ENCODE data around the gene PRKG1.
"Not testable (repeated sequence)": the region's sequence is repeated elsewhere in the genome, so short reads cannot be mapped to it uniquely, and the experiment has no call there.

Gene PRKG1

DNA sequence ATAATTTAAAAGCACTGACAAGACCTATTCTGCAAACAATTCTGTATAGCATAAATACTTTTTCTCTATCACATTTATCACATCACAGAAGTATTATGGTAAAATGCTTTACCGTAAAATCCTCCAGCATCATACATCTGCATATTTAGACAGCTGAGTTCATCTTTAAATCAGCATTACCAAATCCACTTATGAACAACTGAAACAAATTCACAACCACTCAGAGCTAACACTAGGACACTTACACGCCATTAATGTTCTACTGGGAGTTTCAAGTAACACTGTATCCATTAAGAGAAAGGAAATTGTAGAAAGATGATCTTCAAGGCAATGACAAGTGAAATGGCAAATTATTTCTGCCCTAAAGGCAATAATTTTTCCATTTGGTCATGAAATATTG, 1134.1 kb downstream of the PRKG1 start:
- no peak for DNase-seq

DNA sequence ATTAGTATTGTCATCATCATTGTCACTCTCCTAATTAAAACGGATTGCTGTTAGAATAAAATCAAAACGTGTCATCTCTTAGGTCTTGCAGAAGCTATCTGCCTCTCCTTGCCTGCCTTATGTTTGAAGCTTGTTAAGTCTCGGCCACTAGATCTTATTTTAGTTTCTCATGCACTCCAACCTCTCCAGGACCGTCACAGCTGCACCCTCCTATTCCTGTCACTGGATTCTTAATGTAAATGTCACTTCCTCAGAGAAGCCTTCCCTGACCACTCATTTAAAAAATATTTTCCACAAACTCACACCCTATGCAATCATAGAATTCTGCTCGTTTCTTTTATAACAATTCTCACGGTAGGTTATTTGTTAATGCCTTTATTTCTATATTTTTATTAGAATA, 1135.9 kb downstream of the PRKG1 start:
- no peak for DNase-seq

DNA sequence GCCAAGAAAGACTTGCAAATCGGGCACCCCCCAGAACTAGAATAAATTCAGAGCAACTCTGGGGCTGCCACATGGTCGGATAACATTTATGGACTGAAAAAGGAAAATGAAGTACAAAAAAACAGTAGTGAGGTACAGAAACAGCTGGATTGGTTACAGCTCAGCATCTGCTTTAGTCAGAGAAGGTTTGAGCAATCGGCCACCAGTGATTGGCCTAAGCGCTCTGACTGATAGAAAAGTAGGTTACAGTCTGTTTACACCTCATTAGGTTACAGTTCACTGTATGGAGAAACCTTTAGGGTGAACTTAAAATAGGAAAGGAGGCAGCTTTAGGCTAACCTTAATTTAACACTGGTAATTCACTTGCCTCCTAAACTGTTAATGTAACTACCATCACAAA, 1137.8 kb downstream of the PRKG1 start:
- no peak for DNase-seq

DNA sequence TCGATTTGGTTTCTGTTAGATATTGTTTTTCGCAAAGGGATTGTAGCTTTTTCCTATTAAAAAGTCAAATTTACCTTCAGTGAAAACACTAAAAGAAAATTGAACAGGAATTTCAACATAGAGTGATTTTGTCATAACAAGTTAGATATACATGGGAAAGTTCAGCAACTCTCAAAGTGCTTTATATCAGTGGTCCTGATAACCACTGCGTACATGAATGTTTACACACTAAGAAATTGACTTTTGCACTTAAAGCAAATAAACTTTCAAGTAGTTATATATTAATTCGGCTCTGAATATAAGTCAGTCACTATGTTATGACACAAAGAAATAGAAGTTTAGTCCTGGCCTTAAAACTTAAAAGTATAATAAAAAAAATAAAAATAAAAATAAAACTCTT, 1138.5 kb downstream of the PRKG1 start:
- no peak for DNase-seq

DNA sequence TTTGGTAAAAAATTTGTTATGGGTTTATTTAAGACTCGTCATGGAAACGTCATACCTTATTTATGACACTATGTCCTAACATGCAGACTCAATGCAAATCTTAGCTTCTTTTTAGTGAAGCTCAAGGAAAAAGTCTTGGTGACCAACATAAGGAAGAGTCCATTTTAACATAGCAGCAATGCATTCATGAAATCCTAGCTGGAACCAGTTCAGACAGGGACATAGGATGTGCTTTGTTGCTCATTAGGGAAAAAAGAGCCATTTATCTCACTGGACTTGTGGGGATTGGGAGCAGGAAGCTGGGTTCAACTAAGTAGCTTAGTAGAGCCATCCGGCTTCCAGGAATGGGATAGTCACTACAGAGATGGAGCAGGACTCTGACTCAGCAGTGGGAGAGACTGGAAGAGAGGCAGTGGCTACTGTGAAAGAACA, 1139.0 kb downstream of the PRKG1 start:
- DNase-seq = peak; percentile 21

DNA sequence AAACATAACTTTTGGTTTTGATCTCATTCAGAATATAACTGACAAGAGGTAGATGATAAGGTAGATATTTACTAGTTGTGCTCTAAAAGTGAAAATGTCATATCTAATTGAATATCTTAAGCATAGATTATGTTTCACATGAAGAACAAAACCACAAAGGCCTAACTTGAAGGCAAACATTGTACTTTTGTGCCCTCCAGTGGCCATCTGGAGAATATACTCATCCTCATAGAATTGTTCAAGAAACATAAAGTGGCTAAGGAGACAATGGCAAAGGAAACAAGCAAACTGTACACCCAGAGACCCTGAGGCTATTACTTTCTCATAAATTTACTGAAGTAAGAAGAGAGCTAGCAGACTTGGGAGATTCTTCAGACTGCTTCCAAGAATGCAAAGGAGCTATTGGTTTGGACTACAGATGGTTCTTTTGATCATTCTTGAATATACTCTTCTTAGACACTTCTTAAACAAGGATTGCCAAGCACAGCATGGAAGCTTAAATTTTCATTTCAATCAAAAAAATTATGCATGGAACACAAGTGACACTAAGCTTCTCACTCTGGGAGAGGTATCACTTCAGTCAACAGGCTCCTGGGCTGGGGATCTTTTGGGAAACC, 1141.6 kb downstream of the PRKG1 start:
- DNase-seq = peak; percentile 70

DNA sequence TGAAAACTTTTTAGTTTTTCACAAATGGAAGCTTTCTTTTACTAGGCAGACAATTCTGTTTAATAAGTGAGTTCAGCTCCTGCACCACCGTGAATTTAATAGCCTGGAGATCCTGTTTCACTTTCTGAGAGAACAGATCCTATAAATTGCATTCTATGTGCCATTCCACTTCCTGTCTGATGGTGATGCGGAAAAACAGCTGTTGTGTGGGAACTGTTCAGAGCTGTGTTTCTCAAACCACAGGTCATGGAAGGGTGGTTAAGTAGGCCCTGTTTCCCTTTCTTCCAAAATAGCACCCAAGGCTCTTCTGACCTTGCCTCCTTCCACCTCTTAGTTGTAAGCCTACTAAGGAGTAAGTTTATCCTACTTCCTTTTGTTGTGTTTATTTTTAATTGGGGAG, 1142.6 kb downstream of the PRKG1 start:
- DNase-seq = peak; percentile 72

DNA sequence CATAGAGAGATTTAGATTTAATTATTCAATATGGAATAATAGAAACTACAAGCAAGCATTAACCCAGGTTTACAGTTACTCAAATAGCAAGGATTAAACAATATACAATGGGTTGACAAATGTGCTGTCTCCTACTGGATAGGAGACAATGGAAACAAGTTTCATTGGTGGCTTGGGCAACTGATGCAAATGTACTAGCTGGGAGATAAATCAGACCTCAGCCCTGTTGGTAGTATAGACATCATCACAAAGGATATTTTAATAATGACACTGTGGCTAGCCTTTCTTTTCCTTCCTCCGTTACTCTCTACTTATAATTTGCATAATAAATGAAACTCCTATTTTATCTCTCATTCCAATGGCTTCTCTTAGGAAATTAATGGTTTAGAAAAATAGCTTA, 1143.2 kb downstream of the PRKG1 start:
- DNase-seq = no peak

DNA sequence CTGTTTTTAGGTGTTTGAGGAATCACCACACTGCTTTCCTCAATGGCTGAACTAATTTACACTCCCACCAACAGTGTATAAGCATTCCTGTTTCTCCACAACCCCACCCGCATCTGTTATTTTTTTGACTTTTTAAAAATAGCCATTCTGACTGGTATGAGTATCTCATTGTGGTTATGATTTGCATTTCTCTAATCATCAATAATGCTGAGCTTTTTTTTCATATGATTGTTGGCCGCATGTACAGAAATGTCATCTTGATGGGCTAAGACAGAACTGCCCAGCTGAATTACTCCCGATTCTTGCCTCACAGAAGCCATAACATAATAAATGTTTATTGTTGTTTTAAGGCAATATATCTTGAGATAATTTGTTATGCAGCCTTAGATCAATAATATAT, 1146.7 kb downstream of the PRKG1 start:
- no peak for DNase-seq

DNA sequence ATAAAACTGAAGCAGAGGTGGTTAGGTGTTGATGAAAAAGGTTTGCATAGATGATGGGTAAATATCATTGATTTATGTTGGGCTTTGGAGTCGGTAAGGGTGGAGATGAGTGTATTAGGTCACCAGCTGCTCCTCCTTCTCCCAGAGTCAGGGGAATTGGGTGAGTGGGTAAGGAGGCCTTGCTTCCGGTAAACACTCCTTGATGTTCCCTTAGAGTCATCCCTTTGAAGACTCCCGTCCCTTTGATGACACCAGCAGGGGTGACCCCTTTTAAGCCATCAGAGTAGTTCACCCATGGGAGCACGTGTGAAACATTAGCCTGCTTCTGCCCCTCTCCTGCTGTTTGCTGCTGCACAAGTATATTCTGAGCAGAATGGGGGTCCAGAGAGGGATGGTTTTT, 1147.6 kb downstream of the PRKG1 start:
- no peak for DNase-seq

DNA sequence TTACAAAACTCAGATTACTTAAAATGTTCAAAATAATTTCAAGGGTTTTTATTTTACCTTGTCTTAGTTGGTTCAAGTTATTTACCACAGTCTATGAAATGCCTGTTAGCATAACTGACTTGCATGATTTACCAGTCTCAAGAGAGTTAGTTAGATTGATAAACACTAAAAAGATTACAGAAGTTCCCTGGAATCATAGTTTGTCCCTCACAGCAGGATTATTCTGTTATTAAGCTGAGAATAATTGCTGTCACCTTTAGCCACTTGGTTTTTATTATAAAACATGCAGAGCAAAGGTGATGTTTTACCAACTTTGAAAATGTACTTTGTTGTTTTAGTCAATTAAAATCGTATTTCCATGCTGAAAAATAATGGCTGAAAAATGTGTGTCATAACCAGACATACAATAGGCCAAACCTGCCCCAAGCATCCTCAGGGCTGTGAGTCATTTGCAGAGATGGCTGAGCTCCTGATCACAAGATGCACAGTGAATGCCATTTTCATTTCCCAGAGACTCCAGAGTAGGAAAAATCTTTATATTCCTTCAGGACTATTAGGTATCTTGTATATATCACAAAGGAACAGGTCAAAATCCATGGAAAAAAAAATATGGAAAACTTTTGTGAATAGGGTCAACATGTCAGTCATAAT, 1152.0 kb downstream of the PRKG1 start:
- no peak for DNase-seq

DNA sequence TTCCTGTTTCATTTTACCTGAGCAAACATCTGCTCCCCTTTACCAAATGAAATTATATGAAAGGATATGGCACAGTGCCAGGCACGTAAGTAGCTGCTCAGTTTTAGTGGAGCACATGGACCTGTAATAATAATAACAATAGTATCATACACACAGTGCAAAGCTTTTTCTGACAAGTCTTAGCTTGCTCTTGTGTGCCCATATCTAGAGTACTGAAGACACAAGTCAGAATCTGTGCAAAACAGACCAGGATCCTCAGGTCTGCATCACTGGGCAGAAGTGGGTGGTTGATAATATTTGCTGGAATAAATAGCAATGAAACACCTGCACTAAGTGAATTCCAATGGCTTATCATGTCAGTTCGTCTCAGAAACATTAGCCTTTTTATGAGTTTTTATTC, 1154.3 kb downstream of the PRKG1 start:
- no peak for DNase-seq

DNA sequence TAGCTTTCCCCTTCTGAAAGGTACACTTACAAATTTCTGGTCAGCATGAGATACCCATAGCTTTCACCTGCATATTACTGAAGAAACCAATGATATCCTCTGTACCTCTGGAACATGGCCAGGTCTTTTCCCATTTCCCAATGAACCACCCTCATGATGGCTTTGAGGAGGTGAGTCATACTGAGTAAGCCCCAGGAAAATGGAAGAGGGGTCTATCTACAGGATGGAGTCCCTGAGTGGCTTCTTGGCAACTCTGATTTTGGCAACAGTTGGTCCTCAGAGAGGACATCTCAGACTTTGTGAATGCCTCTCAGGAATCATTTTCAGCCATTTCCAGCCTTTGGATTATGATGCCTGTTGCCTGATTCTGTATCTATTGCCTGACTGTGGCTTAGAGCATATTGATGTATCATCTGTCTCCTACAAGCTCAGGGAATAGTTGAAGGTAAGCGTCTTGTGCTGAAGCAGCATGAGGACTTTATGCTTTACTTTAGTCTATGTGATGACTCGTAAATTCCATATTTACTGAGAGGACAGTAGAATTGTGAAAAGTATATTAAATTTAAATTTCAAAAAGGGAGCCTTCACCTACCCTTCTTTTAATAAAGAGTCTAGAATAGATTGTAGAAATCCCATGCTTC, 1155.1 kb downstream of the PRKG1 start:
- no peak for DNase-seq

DNA sequence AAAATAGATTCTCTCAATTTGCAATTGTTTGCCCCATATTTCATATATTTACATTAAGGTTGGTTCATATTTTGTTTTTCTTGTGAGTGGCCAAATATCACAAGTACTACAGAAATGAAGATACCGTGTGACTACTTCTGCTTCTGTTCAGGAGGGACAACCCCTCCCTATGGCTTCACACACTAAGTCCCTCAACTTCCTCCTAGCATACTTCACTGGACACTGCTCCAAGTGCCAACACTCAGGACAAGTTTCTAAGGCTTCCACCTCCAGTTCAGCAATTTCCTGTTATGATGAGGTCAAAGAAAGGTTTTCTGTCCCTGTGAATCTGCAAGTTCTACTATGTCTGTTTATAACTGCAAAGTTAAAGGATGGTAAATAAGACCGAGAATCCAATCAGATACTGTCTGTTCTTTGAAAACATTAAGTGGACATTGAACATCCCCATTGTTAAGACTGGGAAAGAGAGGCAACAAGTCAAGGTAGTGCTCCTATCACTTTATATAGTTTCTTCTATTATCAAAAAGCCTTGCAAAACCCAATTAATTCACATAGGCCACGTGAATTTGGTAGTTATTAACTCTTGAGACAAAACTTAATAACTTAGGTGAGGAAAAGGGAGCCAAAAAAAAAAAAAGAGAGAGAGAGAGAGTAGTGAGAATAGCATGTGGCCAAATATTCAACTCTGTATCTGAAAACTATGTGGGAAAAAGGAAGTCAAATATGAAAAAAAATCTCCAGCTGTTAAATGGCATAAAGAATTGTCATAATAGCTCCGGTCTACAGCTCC, 1158.5 kb downstream of the PRKG1 start:
- DNase-seq = no peak

DNA sequence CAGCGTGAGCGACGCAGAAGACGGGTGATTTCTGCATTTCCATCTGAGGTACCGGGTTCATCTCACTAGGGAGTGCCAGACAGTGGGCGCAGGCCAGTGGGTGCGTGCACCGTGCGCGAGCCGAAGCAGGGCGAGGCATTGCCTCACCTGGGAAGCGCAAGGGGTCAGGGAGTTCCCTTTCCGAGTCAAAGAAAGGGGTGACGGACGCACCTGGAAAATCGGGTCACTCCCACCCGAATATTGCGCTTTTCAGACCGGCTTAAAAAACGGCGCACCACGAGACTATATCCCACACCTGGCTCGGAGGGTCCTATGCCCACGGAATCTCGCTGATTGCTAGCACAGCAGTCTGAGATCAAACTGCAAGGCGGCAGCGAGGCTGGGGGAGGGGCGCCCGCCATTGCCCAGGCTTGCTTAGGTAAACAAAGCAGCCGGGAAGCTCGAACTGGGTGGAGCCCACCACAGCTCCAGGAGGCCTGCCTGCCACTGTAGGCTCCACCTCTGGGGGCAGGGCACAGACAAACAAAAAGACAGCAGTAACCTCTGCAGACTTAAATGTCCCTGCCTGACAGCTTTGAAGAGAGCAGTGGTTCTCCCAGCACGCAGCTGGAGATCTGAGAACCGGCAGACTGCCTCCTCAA, 1159.2 kb downstream of the PRKG1 start:
- DNase-seq = not testable (repeated sequence)

DNA sequence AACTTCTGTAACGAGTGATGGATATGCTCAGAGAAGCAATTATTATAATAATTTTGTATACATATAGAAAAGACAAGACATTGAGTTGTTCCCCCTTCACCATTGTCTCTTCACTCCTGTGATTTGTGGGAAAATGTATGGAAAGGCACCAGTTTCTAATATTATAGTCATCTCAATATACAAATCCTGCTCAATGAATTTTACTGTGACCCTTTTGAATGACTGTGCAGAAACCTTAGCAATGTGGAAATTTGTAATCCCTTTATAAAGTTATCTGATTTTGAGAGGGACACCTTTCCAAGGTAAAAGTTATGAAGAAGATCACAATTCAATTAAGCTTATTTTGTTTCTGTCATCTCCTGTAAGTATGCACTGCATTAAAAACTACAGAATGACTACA, 1165.5 kb downstream of the PRKG1 start:
- DNase-seq = no peak

DNA sequence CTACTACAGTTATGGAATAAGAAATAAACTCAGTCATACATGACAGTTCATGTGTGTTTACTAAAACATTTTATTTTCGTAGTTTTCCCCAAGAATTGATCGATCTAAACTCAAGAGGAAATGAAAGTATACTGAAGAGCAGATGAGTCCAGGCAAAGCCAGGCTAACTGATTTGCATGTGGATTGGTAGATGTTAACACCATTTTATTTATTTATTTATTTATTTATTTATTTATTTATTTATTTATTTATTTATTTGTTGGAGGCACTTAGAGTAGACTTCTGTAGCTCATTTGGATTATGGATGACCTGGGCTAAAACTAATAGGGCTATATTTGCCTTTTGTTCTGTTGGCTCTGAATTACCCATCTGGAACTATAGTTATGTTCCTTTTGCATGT, 1171.3 kb downstream of the PRKG1 start:
- no peak for DNase-seq

DNA sequence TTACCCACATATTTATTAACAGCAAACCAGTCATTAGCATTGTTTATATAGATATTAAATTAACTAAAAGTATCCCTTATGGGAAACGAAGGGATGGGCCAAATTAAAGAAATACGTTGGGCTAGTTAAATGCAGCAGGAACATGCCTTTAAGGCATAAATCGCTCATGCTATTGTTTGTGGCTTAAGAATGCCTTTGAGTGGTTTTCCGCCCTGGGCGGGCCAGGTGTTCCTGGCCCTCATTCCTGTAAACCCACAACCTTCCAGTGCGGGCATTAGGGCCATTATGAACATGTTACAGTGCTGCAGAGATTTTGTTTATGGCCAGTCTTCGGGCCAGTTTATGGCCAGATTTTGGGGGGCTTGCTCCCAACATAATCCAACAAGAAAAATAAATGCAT, 1173.6 kb downstream of the PRKG1 start:
- not testable (repeated sequence) for DNase-seq

DNA sequence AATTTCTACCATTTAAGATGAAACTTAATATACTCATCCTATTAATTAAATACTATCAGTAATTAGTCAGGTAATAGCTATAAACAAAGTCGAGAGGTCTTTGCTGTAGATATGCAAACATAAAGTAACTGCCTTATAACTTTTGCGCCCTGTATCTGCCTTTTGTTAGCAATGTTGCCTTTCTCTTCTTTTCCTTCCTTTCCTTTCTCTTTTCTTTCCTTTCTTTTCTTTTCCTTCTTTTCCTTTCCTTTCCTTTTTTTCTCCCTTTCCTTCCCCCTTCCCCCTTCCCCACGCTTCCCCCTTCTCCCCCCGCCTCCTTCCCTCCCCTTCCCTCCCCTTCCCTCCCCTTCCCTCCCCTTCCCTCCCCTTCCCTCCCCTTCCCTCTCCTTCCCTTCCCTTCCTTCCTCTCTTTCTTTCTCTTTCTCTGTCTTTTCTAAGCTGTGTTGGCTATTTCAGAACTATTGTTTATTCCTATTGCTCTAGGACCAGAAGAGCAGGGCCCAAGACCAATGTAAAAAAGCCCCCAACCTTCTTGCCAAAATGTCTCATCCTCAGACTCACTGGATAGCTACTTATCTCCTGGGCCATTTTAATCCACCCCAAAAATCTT, 1174.5 kb downstream of the PRKG1 start:
- no peak for DNase-seq

DNA sequence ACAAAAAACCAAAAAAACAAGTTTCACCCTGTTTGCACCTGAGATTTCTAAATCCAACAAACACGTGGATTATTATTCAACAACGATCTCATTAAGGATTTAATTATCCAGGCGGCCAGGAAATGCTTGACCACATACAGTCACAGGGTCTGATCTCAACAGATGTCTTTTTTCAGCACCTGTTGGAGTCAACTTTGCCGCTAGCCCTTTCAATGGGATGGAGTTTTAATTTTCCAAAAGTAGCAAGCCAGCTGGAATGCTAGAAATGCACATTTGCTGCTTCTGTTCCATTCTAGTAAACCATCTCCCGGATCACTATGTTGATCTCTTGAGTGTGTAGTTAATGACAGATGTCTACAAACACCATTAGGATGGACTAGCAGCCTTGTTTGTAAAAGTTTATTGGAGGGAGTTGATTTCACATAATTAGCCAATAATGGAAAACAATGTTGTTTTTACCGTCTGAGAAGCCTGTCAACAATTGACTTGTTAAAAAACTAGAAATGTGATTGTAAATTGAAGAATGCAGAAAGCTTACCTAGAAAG, 1175.6 kb downstream of the PRKG1 start:
- peak; percentile 19 for DNase-seq

DNA sequence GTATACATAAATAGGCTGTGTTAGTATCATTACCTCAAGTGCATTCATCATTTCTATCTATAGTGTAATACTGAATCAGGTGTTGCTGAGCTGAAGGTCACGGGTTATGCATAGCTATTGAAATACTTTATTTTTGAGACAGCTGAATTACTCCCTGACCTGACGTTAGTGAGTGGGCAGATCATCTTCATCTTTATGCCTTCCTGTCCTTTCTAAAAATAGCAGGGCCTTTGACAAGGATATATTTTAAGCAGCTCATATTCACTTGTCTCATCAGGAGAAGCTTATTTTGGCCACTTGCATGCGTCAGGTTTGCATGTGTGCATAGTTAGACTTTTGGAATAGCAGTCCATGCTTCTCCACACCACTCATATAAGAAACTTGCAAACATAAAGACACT, 1176.2 kb downstream of the PRKG1 start:
- DNase-seq = no peak

DNA sequence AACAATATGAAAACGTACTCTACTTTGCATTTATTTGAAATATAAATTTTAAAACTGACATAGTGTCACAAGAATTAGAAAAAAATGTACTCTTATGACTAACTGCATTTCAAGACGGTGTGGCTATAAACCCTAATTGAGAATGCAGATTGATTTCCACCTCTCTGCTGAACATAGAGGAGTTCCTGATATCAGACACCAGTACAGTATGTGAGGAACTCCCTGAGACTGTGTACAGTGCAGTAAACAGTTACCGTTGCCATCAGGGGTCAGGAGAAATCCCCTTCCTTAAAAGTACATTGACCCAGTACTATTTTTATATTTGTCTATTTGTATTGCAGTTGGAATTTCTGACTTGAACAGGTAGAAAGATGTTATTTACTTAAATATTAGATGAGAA, 1178.0 kb downstream of the PRKG1 start:
- DNase-seq = peak; percentile 24
